ENCODE results near the gene ASTN1.

ASTN1 gene

DNA sequence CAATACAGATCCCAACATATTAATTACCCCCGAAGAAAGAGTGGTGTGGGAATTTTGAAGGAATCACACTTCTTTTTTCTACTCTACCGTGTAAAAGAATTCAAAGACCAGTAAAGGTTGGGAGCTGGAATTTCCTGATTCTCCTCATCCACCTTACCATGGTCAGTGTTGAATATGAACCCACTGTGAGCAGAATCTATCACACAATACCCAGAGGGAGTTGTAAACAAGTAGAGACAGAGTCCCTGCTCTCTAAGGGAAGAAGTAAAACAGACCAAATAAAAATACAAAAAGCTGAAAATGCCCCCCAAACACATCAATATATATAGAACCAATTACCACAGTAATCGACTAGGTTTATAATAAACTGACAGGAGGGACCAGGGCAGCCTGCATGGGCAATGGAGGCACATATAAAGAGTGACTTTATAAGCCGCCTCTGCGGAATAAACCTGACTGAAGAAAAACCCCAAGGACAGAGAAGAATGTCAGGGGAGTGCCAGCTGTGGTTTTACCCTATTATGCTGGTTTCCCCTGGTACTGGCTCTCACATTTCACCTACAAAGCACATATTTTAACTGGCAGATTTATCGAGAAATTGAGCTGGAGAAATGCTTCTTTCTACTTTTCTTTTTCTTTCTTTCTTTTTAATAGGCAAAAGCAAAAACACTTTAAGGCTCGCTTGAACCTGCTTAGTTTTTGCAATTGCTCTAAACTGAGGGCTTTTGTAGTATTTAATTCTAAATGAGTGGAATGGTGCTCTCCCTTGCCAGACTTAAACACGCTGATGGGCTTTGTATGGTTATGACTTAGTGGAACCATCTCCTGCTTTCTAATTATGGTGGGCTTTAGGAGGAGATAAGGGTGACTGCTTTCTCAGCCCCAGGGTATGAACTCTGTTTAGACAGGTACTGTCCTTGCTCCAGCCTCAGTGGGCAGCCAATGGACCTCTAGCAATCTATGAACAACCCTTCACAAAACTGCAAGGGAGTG, 244.8 kb downstream of the ASTN1 start:
- DNase-seq: no peak

DNA sequence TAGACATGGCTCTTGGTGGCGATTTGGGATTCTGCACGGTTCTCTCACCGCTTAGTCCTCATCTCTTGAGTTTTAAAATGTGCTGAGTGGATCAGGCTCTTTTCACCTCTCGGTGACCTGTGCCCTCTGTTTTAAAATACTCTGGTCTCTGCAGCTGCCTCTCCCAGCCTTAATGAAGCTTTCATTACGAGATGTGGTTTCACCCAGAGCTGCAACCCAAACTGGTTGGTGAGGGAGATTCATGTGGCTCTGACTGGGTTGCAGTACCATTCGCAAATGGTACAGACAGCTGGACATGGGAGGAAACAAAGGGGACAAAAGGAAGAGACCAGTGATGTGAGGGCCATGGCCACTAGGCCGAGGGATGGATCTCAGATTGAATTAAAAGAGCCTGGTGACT, 258.9 kb downstream of the ASTN1 start:
- DNase-seq: no peak

DNA sequence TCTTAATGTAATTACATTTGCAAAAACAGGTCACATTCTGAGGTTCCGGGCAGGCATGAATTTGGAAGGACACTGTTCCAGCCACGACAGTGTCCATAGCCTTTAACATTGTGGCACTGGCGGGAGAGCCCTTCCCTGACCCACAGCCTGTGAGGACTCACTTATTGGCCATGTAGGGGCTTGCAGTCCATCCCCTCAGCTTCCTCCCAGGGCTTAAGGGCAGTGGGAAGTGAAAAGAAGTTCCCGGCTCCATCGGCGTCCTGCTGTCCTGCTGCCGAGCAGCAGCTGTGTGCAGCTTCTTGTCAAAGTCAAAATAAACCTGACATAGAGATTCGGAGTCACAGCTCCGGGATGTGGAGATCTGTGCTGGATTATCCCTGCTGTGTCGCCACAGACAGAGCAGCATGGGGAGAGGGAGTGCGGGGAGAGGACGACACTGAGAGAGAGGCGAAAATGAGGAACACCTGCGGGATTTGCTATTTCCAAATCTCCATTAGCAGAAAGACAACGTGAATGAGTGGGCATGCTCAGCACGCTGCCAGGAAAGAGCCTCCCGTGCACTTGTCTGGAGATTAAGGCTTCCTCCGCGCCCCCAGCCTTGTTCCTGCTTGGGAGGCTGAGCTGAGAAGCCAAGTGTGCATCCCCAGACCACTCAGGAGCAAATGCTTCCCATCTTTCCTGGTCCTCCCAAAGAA, 260.3 kb downstream of the ASTN1 start:
- DNase-seq: no peak

DNA sequence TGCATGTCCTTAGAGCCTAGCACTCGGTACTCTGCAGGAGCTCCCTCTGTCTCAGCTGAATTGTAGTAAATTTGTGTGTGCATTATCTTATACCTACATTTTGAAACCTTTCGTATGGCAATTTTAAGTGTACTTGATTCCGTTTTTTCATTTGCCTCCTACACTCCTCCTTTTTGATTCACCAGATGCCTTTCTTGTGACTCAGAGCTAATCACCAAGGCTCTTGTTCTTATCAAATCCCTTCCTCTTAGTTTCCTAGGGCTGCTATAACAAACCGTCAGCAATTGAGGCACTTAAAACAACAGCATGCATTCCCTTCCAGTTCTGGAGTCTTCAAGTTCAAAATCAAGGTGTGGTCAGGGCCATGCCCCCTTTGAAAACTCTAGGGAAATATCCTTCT, 261.0 kb downstream of the ASTN1 start:
- no peak for DNase-seq

DNA sequence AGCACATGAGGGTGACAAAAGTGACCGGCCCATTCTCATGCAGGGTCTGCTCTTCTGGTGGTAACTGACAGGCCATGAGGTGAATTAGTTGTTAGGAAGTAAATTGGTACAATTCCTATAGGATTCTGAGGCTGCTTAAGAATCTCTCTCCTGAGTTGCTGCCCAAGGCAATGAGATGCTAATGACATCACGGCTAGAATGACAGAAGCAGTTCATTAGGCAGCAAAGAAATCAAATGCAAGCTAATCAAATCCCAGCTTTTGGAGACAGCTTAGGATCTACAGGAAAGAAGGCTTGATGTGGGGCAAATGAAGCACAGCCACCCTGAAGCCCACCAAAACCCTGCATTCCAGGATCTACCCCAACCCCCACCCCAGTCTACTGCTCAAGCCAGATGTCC, 265.2 kb downstream of the ASTN1 start:
- no peak for DNase-seq

DNA sequence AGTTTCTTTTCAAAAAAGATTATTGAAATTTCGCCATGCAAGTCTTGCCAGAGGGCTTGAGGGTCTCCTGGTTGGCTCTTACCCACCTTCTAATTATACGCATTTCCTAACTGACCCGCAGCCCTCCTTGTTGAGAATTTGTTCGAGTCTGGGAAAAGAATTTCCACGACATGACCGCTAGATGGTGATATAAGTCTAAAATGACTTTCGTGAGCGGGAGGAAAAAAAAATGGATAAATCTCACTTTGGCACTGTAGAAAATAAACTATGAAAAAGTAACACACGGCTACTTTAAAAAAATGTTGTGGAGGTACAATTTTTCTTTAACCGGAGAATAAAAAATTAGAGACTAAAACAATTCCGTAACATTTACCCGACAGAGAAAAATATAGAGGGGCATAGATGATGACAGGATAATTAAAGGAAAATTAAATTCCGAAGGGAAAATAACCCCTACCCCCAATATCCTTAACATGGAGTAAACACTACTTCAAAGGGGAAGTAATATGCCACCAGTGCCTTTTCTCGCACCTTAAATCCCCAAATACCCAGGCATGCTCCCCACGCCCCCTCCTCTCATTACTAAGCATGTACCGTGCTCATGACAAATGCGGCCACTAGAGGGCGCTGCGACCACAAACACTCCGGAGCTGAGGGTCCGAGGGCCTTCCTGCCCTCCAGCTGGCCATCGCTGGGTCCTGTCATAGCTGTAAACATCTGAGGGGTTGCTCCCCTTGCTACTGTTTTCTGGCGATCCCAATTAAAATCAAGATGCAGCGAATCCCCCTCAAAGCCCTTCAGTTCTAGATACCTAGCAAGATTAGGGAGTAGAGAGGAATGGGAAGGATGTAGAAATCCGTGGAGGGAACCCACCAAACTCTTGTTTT, 266.9 kb downstream of the ASTN1 start:
- DNase-seq: peak; percentile 18

DNA sequence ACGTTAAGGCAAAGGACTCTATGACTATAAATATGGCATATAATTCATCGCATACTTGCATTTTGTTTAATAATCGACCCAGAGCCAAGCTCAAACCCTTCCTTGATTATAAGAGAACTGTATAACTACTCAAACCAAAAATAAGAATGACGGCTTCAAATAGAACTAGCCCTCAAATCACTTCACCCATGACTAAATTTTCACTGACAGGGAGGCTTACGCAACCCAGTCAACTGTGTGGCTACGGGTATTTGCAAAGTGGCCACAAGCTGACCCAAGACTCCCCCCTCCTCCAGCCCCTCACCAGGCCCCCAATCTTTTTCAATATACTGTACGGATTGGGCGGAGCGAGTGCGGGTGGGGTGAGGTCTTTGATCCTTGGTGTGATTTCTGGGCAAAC, 268.3 kb downstream of the ASTN1 start:
- DNase-seq: no peak

DNA sequence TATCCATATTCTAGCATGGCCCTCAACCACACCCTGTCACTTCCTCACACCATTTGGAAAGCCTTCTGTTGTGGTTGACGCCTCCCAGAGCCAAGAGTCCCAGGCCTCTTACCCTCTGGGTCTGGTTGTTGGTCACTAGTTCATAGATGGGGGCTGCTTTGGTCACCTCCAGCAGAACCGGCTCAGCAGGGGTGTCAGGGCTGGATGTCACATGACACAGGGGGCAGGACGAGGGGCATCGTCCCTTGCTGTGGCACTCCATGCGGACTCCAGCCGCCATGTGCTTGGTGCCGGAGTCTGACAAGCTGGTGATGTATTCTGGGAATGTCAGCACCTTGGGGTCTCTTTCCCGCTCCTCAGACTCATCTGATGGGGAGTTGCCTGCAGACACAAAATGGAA, 270.1 kb downstream of the ASTN1 start:
- no peak for DNase-seq

DNA sequence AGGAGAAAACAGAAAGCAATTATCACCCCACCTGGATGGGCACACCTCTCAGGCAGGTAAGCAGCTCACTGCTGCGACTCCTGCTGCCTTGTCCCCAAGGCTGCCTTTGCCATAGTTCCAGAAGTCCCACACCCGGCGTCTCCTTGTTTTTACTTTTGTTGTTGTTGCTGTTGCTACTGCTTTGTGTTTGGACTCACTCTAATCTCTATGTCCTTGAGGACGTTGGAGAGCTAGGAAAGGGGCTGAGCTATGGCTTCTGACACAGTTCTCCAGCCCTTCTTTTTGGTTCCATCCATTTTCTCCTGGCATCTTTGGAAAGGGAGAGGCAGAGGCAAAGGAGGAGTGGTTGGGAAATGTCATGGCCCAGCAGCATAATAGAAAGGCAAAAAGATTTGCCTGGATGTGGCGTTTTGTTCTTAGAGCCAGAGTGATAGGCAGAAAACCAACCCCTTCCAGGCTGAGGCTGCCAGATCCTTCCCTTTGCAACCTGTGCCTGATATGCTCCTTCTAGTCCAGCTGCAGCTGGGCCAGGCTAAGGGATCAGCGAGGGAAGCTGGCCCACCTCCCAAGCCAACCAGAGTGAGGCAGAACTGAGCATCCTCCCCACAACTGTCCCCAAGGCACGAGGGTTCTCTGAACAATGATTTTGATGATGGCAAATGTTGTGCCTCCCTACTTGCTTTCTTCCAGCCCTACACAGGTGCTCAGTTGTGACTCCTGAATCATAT, 270.7 kb downstream of the ASTN1 start:
- no peak for DNase-seq

DNA sequence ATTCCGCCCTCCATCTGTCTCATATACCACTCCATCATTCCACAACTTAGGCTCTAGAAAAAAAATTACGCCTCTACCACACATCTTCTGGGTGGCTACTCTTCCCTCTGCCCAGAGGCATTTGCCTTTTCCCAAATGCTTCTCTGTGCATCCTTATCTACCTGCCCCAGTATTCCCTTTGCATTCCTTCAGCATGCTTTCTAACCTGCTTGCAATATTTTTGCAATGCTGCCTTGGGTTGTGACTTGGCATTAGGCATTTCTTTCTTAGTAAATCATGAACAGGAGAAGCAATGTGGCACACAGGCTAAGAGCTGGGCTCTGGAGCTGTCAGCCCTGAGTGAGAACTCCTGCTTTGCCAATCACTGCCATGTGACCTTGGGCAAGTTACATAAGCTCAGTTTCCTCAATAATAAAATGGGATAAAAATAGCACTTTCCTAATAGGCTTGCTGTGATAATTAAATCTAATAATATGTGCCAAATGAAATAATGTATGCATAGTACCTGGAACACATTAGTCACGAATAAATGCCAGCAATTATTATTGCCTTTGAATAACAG, 276.0 kb downstream of the ASTN1 start:
- DNase-seq: no peak

DNA sequence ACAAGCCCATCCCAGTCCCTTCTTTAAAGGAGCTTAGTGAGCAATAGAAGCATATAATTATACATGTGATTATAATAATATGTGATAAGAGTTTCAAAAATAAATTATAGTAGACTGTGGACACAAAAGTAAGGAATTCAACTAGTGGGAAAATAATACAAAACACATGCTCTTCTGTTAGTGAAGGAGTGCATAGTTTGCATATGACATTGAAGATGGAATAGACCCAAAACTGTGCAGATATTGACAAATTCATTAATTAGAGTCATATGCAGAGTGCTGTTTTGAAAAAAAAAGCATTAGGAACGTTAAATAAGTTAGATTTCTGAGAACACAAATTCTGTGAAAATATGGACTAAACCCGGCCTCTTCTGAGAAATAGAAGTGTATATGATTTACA, 278.8 kb downstream of the ASTN1 start:
- DNase-seq: no peak

DNA sequence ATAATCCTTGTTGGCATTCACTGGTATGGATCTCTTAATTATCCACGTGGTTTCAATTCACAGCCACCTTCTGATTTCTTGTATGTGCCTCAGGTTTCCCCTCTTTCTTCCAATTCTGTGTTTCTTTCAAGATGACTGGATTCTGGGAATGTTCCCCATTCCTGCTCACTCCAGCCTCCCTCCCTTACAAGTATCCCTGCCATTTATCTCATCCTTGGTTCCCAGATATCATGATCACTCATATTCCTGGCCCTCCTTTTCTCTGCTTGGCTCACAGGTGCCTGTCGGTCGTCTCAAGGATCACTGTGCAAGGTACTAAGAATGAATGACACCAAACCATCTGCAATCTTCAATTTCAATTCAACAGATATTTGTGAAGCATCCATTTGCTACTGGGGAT, 279.2 kb downstream of the ASTN1 start:
- no peak for DNase-seq

DNA sequence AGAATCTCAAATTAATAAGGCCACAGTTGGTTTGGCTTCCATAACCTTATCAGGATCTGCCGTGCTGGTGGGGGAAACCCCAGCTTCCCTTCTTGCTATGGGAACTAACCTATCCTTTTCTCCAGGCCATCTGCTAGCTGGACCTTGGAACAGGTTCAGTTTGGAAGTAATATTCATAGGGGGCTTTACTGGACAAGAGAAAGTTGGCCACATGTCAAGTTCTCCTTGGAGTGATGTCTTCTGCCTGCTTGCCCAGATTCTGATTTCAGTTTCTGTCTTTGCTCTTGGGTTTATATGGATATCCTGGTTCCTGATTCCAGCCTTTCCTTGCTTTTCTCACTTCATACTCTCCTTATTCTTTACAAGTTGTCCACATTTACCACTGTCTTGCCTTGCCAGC, 279.6 kb downstream of the ASTN1 start:
- no peak for DNase-seq

DNA sequence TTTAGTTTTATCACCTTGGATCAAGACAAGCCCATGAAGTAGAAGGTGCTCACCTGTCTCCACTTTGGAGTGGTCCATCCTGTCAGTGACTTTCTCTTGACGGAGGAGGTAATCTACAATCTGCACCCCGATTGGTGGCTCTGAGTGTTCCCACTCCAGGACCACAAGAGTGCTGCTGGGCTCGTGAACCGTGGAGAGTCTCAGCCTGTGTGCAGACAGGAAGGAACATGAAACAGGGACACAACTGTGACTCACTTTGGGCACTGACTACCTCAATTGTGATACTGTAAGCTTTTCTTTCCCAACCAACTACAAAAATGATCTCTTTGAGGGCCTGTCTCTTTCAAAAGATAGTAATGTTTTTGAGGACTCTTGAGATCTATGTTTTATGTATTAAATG, 280.2 kb downstream of the ASTN1 start:
- DNase-seq: no peak

DNA sequence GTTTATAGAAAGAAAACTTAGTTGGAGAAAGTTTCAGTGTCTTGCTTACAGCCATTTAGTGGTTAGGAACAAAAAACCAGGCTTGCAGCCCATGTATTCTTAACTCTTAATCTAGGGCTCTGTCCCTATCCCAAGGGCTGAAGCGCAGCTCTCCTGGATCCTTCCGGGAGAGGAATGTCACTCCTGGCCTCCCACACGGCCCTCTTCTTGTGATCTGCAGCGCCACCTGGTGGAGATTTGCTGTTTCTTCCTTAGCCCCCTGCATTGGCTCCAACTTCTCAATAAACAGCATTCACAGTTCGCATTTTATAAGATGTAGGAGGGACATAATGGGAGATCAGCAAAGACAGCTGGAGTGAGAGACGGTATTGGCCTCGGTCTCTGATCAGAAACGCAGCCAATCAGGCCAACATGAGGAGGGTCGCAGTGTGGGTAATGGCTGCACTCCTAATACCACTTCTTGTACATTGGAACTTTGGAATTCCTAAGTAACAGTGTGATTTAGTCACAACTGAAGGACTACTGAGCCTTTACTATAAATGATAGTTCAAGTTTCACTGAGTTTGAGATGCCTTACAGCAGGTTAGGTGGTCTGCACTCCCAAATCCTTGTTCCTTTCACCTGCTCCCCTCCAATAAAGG, 283.4 kb downstream of the ASTN1 start:
- DNase-seq: peak; percentile 26

DNA sequence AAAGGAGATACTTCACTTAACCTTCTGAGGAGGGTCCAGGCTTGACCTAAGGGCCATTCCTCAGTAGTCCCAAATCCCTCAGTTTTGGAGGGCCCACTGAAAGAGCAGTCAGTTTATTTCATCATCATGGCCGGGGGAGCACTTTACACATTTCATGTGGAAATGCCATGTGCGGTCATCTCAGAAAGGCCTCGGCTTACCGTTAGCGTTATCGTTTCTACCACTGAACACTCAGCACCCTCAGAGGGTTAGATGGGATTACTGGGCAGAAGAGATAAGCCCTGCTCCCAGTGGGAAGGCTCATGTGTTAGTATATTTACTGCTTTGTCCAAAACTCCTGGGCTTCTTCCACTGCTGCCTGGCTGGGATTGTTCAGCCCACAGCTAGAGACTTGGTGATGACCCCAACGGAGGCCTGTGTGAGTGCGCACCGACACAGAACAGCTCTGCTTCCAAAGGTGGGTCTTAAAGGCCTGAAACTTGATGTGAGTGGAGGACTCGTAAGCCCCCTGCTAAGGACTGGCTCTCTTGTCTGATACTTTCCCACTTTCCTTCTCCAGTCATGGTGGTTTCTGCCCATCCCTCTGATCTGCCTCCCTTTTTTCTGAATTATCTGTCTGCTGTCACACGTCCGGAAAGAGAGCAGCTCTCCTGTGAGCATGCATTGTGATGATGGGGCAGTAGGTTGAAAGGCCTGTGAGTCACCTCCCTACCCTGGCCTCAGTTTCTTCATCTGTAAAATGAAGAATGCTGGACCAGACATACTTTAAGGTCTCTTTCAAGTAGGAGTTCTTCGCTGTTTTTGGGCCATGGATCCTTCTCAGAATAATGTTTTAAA, 284.5 kb downstream of the ASTN1 start:
- DNase-seq: no peak

DNA sequence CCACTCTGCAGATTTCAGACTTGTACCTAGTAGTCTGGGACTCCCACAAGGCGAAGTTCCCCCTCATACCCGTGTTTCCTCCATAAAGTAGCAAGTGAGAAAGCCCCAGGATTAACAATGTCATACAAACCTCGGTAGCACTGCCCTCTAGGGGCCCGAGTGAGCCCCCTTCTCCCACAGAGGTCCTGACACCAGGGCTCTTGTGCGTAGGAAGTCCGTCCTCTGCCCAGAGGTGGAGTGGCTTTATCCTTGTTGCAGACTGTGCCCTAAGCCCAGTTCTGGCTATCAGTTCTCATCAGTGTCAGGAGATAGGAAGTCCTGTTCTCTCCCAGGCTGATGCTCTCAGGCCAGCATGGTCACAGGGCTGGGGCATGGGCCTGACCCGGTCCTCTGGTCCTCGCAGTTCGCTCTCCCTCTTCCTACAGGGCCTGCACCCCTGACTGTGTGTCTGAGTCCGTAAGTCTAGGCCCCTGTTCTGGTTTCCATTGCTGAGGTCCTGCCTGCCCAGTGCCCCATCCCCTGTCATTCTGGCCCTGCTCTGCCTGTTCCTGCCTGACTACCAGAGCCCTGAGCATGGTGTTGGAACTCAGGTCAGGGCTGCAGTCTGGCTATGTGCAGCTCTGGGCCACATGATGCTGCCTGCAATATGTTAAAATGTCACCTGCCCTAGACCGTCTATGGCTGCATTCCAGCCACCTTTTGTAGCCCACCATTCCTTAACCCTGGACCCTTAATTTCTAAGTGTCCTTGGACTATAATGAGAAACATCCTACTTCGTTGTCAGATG, 285.6 kb downstream of the ASTN1 start:
- DNase-seq: no peak

DNA sequence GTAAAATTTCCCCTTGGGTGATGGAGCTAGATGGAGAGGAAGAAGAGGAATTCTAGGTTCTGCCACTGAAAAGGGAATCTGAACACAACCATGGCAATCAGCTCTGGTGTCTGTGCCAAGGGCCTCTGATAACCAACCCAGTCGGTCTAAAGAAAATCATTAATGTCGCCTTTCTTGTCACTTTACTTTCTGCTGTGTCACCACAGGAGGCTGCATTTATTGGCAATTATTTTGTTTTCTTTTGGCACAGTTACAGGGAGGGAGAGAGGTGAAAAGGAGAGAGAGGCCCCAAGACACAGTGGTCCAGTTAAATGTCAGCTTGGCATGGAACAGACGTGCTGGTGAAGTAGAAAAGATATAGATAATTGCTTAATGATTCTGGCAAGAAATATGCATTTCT, 287.0 kb downstream of the ASTN1 start:
- DNase-seq: no peak

DNA sequence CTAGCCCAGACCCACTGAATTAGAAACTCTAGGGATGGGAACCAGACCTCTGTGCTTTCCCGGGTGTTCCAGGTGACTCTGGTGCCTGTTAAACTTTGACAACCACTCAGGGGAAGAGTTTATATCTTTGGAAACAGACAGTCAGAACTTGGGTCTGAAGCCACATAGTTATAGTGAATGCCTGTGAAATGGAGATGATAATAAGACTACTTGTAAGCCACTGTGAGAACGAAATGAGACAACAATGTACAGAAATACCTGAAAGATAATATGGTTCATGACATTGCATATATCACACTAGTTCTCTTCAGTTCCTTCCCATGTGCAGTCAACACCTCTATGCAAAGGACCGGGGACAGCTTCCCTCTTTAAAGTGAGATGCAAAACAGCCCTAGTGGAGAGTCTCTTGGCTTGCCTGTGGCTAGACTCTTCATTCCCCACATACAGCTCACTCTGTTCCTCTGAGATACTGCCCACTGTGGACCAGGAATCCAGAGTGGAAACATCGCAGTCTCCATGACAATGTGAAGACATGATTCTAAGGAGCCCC, 287.5 kb downstream of the ASTN1 start:
- no peak for DNase-seq

DNA sequence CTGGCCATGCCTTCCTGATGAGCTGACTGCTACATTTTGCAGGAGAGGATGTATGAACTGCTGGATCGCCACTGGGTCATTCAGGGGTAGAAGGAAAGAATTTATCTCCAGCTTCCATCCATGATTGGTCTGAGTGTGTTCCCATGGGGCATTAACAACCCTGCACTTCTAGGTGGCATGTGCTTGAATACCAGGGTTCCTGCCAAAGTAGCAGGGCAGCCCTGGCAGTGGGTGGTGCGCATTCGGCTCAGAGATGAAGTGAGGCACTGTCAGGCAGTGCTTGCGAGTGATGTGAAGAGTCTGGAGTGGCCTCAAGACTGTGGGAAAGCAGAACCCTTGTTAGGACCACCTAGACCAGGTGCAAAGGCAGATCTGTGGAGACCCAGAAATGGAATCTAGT, 294.9 kb downstream of the ASTN1 start:
- no peak for DNase-seq
